ENCODE data around the gene SLC35F3. TPM values are rescaled to one million over a fixed set of nuclear protein-coding genes. Genes with fewer than 3 reads are reported as not detected.

The SLC35F3 gene
- total and polyA plus RNA-seq, 9 of the 15 experiments (the other 6 are each of a cell fraction or from before 2014, with no cell fraction given): 0.04 to 0.07 (median 0.04) TPM; not detected in 6

- Histone ChIP-seq H3K9me3 (replicated peaks; ENCODE audit: control insufficient read depth, insufficient read depth, low read depth, low read length) (no peaks in the 10 kb centered on the region), H3K36me3 (ENCODE audit: control insufficient read depth, insufficient read depth, low read length) (no peaks in the 10 kb centered on the region), H3K27ac (ENCODE audit: extremely low read depth, low read depth, low read length) (no peak overlapping the region), H3K4me3 (no peak overlapping the region), H3K4me1 (replicated peaks in 1 of 2; ENCODE audit: control insufficient read depth in 2 of 2, insufficient read depth in 2 of 2, low read length in 2 of 2) (no peaks in the 10 kb centered on the region), H4K20me1 (replicated peaks; ENCODE audit: control insufficient read depth, insufficient read depth, low read length) (no peaks in the 10 kb centered on the region), H2AFZ (ENCODE audit: low read depth, low read length) (no peak overlapping the region), H3K4me2 (ENCODE audit: insufficient read depth, low read length) (no peak overlapping the region), H3K27me3 (ENCODE audit: control insufficient read depth in 2 of 2, insufficient read depth in 2 of 2, low read length in 2 of 2) (no peaks in the 10 kb centered on the region; a peak in 1 of 5 replicates), H3K9ac (ENCODE audit: insufficient read depth in 1 of 2, low read depth in 2 of 2, low read length in 2 of 2) (no peak overlapping the region), H3K79me2 (ENCODE audit: control insufficient read depth, insufficient read depth, low read length) (no peaks in the 10 kb centered on the region), H3K9me1 (ENCODE audit: control insufficient read depth, insufficient read depth, low read length) (no peaks in the 10 kb centered on the region)
- BruUV-seq (replicated peaks): no TSS peak
- intact Hi-C loops (cut with micrococcal nuclease): no loop called here
- ChIA-PET POLR2A (no interaction called here), CTCF (ENCODE audit: low intra/inter-chr PET ratio) (no interaction called here)
- no peak for TF ChIP-seq MCM7 (IDR thresholded peaks at IDR 0.05)
- TF ChIP-seq CREB3L1 (IDR thresholded peaks at IDR 0.05; ENCODE audit: borderline replicate concordance, low read depth): no peak
- TF ChIP-seq RBM22 (IDR thresholded peaks at IDR 0.05; ENCODE audit: low read depth, low read length, poor library complexity, severe bottlenecking): no peak
- TF ChIP-seq E2F5 (CRISPR knock-in tag; IDR thresholded peaks at IDR 0.05): no peak
- in situ Hi-C loops (cut with MboI): no loop called here
- DNase-seq (ENCODE audit: extremely low read depth in 1 of 4, low spot score in 3 of 4) (no peak), ATAC-seq (no peak), FAIRE-seq (no peak)
- WGBS (ENCODE audit: insufficient coverage, low coverage, missing lambda C conversion rate): 0% methylated on average over 1 of the region's 1 CpG
Measured at GRCh38 chr1:234250747-234251146, 346.3 kb downstream of the SLC35F3 start.

All from K562 (cell line).